ENCODE results near the gene BCLAF3. TPM values are rescaled to one million over a fixed set of nuclear protein-coding genes. Genes with fewer than 3 reads are reported as not detected.

BCLAF3 gene
- total RNA-seq, 1 donor from 2014 or later, result 8.9 TPM

GRCh38 chrX:19991350-19991718, 473 bp upstream of the BCLAF3 start:
- H3K27me3 Mint-ChIP-seq (ENCODE audit: low read depth), result no peaks in the 10 kb centered on the region
- H3K4me3 Mint-ChIP-seq, result peak overlapping the region; percentile 73
- TF ChIP-seq CTCF (conservative IDR thresholded peaks at IDR 0.05), result no peak
- H3K9me3 Mint-ChIP-seq, result peaks cover 10% of the 10 kb centered on the region
- peaks cover 7% of the 10 kb centered on the region for H3K4me1 Mint-ChIP-seq
- no peak for DNase-seq (ENCODE audit: low read depth, low spot score)
- H3K27ac Mint-ChIP-seq (ENCODE audit: unreplicated experiment), result no peak overlapping the region
- peaks cover 1% of the 10 kb centered on the region for H3K36me3 Mint-ChIP-seq (ENCODE audit: low read depth)

GRCh38 chrX:19990151-19990555, 708 bp downstream of the BCLAF3 start:
- H3K4me1 Mint-ChIP-seq, result peaks cover 7% of the 10 kb centered on the region
- TF ChIP-seq CTCF (conservative IDR thresholded peaks at IDR 0.05), result no peak
- H3K36me3 Mint-ChIP-seq (ENCODE audit: low read depth), result peaks cover 5% of the 10 kb centered on the region
- DNase-seq (ENCODE audit: low read depth, low spot score), result peak; percentile 1
- H3K9me3 Mint-ChIP-seq, result peaks cover 10% of the 10 kb centered on the region
- H3K27me3 Mint-ChIP-seq (ENCODE audit: low read depth), result no peaks in the 10 kb centered on the region
- peak overlapping the region; percentile 84 for H3K4me3 Mint-ChIP-seq
- no peak overlapping the region for H3K27ac Mint-ChIP-seq (ENCODE audit: unreplicated experiment)

- Mint-ChIP-seq H3K4me1 (peaks cover 7% of the 10 kb centered on the region), H3K36me3 (ENCODE audit: low read depth) (peaks cover 5% of the 10 kb centered on the region), H3K9me3 (peaks cover 7% of the 10 kb centered on the region), H3K27ac (ENCODE audit: unreplicated experiment) (no peak overlapping the region), H3K4me3 (peak overlapping the region; percentile 36), H3K27me3 (ENCODE audit: low read depth) (no peaks in the 10 kb centered on the region)
- DNase-seq (ENCODE audit: low read depth, low spot score), result no peak
- TF ChIP-seq CTCF (conservative IDR thresholded peaks at IDR 0.05), result no peak
Observed at GRCh38 chrX:19987856-19988255, 3.0 kb downstream of the BCLAF3 start.

GRCh38 chrX:19986531-19986930, 4.3 kb downstream of the BCLAF3 start:
- H3K4me3 Mint-ChIP-seq, result no peak overlapping the region
- DNase-seq (ENCODE audit: low read depth, low spot score), result no peak
- peaks cover 4% of the 10 kb centered on the region for H3K9me3 Mint-ChIP-seq
- no peak for TF ChIP-seq CTCF (conservative IDR thresholded peaks at IDR 0.05)
- H3K36me3 Mint-ChIP-seq (ENCODE audit: low read depth), result peaks cover 5% of the 10 kb centered on the region
- H3K4me1 Mint-ChIP-seq, result peaks cover 9% of the 10 kb centered on the region
- H3K27ac Mint-ChIP-seq (ENCODE audit: unreplicated experiment), result no peak overlapping the region
- H3K27me3 Mint-ChIP-seq (ENCODE audit: low read depth), result no peaks in the 10 kb centered on the region

GRCh38 chrX:19981947-19982346, 8.9 kb downstream of the BCLAF3 start:
- DNase-seq (ENCODE audit: low read depth, low spot score), result no peak
- Mint-ChIP-seq H3K4me3 (no peak overlapping the region), H3K27ac (ENCODE audit: unreplicated experiment) (peak overlapping the region; percentile 44), H3K36me3 (ENCODE audit: low read depth) (peaks cover 18% of the 10 kb centered on the region), H3K4me1 (peaks cover 5% of the 10 kb centered on the region), H3K27me3 (ENCODE audit: low read depth) (no peaks in the 10 kb centered on the region), H3K9me3 (peaks cover 8% of the 10 kb centered on the region)
- no peak for TF ChIP-seq CTCF (conservative IDR thresholded peaks at IDR 0.05)

GRCh38 chrX:19975845-19976244, 15.0 kb downstream of the BCLAF3 start:
- no peak for TF ChIP-seq CTCF (conservative IDR thresholded peaks at IDR 0.05)
- no peak overlapping the region for H3K27ac Mint-ChIP-seq (ENCODE audit: unreplicated experiment)
- no peak overlapping the region for H3K4me3 Mint-ChIP-seq
- no peaks in the 10 kb centered on the region for H3K4me1 Mint-ChIP-seq
- H3K27me3 Mint-ChIP-seq (ENCODE audit: low read depth), result no peaks in the 10 kb centered on the region
- H3K9me3 Mint-ChIP-seq, result peaks cover 12% of the 10 kb centered on the region
- no peak for DNase-seq (ENCODE audit: low read depth, low spot score)
- H3K36me3 Mint-ChIP-seq (ENCODE audit: low read depth), result peaks cover 20% of the 10 kb centered on the region
